Inflammatory macrophage treated with lipopolysaccharide for 4 hours (primary cell): ENCODE measurements around the gene DIPK1A.

Experiments used
- DNase-seq: peaks from one replicate; pipeline ENCODE4 v3.0.0-alpha.2; 2020

The DIPK1A gene

DNA sequence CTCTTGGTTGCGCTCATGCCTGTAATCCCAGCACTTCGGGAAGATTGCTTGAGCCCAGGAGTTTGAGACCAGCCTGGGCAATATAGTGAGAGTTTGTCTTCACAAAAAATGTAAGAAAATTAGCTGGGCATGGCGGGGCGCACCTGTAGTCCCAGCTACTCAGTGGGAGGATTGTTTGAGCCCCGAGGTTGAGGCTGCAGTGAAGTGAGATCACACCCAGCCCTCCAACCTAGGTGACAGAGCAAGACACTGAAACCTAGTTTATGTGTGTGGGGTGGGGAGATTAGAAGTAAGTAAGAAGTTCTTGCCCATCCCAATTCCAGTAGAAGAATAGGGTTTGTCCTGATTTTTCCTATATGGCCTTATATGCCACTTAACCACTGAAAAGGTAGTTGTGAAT, 127.4 kb downstream of the DIPK1A start:
- no peak for DNase-seq

DNA sequence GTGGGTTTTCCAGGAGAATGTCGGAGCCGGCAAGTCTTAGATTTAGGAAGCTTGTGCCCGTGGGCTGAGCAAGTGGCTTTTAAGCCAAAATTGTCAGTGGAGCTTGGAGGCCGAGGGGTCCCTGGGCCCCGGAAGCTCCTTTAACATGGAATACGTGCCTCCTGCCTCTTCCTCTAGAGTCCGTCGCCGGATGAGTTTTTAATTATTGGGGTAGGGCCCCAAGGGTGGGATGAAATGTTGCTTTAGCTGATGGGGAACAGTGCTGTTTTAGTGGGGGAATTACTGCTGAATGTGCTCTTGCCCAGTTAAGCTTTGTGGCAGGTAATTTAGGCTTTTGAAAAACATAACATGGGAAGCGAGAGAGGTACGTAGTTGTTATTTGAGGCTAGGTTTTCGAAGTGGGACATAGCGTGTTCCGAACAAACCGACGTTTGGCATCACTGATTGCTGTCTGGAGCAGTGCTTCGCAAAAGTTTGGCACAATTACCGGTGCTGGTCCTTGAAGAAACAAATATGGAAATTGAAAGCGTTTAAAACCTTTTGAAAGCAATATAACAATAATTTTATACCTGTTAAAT, 128.6 kb downstream of the DIPK1A start:
- peak; percentile 16 for DNase-seq

DNA sequence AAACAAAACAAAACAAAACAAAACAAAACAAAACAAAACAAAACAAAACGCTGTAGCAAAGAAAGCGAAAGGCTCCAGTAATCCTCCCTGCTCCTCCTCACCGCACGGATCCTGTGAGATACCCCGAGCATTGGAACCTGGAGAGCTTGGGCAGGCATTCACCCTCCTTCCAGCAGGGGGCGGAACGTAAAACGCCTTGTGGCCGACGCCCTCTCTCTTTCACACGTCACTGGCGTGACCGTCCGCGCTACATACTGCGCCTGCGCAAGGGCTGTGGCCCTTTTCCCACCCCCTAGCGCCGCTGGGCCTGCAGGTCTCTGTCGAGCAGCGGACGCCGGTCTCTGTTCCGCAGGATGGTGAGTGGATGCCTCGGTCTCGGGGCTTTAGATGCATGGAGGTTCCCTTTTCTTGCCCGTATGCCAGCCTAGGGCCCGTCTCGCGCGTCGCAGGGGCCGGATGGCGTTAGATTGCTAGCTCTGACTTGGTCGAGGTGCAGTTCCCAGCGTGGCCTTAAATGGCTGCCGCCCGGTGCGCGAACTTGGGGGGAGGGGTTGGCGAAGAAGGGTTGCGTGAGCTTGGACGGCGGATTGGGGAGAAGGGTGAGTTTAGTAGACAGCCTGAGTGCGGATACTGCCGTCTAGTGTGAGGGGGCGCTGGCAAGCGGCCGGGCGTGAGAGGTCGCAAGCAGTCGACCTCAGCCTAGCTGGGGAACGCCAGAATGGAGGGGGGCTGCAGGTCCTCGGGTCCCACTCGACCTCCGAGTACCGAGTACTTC, 129.3 kb downstream of the DIPK1A start, which contains the start of gene RPL5:
Gene RPL5, plus strand, starts transcription at position 279 of the 775 bp plus-strand sequence. Its CDS starts 75 bp downstream, at position 354.
- DNase-seq = peak; percentile 98

DNA sequence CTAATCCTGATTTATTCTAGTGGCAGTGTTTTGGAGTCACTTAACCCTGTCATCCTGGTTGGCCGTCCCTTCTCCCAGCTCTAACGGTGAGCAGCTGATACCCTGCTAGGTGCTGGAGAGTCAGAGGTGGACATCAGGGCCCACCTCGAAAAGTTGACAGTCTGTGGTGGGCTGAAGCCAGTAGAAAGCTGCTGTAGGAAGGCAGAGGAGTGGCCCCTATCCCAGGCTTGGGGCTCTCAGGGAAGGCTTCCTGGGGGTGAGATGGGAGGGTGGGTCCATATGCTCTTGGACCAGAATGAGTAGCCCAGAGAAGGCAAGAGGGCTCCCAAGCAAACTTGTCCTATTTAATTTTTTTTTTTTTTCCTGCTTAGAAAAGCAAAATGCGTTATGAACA, 129.9 kb downstream of the DIPK1A start:
- DNase-seq = no peak

DNA sequence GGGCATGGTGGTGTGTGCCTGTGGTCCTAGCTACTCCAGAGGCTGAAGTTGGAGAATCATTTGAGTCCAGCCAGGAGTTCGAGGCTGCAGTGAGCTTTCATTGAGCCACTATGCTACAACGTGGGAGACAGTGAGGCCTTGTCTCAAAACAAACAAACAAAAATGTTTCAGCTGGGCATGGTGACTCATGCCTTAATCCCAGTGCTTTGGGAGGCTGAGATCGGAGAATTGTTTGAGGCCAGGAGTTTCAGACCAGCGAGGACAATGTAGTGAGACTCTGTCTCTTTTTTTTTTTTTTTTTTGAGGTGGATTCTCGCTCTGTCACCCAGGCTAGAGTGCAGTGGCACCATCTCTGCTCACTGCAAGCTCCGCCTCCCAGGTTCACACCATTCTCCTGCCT, 134.5 kb downstream of the DIPK1A start:
- no peak for DNase-seq

DNA sequence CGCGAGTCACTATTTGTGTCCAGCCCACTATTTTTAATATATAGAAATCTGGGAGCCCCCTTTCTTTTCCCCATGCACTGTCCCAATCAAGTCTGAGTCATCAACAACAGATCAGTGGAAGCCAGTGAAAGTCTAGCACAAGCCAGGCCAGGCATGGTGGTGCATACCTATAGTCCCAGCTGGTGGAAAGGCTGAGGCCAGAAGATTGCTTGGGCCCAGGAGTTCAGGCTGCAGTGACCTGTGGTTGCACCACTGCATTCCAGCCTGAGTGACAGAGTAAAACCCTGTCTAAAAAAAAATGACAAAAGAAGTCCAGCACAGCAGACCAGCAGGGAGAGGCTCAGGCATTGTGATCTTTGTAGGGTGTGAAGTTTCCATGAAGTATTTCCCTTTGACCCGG, 138.4 kb downstream of the DIPK1A start:
- DNase-seq = peak; percentile 52

DNA sequence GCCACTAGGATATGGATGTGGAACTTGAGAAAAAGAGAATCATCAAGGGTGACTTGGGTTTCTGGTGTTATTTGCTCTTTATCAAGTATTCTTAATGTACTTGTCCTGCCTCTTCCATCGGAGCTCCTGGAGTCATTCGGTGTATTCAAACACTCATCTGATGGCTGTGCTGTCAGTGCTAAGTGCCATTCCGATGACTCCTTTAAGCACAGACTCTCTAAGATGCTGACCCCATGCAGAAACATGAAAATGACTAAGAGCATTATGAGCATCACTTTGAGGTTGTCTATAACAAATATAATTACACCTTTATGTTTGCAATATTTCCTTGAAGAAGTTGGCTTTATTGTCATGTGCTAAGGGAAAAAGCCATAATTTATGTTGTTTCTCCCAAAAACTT, 140.7 kb downstream of the DIPK1A start:
- DNase-seq = no peak

DNA sequence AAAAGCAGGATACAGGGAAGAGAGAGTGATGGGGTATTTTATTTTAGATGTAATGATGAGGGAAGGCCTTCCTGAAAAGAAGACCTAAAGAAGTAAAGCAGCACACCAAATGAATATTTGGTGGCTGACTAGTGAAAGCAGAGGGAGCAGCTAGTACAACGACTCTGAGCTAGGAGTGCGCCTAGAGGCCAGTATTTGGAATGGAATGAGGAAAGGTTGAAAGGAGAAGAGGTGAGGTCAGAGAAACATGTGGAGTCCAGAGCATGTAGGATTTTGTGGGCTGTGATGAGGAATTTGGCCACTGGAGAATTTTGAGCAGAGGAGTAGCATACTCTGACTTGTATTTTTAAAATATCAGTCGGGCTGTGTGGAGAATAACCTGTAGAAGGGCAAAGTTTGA, 141.2 kb downstream of the DIPK1A start:
- no peak for DNase-seq

DNA sequence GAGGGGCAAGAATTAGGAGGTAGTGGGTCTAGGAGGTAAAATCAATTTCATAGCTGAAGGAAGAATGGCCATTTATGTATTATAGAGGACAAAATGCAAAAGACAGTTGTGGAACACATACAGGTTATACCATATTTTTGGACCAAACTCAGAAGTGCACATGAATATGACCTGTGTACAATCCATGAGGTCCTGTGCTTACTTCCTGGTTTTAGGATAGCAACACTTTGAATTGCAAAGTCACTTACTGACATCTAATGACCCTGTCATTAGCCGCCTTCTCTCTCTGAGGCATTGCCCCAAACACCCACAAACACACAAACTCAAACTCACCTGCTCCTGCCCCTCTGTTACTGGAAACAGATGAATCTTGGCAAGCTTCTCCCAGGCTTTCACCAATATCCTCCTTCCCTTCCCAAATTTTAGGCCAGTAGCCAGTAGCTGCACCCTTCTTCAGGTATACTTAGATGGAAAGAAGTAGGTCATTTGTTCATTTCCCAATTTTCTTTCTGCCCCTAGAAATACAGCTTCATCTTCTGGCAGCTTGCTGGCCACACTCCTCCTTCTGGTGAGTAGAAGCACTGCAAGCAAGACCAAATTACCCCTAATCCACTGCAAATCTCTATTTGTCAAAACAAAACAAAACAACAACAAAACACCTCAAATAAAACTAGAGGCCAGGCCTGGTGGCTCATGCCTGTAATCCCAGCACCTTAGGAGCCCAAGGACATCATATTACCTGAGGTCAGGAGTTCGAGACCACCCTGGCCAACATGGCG, 143.1 kb downstream of the DIPK1A start:
- peak; percentile 56 for DNase-seq

DNA sequence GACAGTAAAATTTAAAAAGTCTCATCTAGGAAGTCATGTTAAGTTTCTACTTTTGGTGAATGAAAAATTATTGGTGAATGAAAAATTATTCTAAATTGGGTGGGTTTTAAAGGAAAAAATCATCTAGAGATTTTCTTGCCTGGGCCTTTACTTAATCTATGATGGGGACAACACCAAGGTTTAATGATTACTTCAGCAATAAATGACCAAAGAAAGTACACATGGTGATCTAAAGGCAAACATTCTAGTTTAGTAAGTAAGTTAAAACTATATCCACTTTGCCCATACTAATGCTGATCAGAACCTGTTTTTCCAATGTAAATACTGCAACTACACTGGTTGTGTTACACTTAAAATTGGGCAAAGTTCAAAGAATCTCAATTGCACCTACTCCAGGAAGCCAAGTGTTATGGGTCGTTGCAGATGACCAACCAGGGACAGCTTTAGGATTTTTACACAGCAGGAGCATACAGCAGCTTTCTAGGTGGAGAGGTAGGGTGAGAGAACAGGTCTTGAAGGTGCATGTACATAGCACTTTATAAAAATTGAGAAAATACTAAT, 144.0 kb downstream of the DIPK1A start:
- DNase-seq = no peak

DNA sequence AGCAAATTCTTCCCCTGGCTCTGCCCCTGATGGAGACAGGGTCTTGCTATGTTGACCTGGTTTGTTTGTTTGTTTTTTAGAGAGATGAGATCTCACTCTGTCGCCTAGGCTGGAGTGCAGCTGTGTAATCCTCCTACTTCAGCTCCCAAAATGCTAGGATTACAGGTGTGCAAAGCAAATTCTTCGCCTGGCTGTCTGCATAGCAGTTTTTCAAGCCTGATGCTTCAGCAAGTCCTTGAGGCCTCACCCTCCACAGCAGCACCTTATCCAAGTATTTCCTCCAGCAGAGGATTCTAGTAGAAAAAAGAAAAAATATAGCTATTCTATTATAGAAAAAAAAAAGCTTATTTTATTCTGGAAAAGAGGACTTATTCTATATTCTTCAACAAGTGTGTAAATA, 144.5 kb downstream of the DIPK1A start:
- no peak for DNase-seq

DNA sequence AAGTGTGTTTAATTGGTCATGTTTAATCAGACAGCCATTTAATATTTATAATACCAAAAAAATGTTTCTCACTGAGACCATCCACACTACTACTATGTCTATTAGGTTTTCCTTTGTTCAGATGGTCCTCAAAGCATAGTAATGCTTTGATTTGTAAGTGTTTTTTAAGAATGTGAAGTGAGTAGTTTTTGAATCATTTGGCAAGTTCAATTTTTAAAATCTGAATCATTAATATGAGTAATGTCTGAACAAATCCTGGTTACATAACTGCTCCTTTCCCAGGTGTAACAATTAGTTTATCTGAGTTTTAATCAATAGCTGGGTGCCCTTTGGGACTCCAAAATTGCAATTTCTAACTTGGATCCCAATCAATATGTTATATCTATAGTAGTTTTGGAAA, 152.9 kb downstream of the DIPK1A start:
- no peak for DNase-seq

DNA sequence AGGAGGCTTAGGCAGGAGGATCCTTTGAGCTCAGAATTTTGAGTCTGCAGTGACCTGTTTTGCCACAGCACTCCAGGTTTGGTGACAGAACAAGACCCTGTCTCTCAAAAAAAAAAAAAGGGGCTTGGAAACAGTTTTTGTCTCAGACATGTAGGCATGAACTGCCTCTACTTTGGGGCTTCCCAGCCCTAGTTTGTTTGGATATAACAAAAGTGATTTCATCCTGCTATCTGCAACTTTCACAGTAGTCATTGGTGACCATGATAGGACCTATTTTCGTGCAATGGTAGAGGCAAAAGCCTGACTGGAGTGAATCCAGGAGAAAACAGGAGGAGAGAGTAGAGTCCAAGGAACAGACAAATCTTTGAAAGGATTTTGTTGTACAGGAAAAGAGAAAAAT, 156.0 kb downstream of the DIPK1A start:
- DNase-seq = no peak

DNA sequence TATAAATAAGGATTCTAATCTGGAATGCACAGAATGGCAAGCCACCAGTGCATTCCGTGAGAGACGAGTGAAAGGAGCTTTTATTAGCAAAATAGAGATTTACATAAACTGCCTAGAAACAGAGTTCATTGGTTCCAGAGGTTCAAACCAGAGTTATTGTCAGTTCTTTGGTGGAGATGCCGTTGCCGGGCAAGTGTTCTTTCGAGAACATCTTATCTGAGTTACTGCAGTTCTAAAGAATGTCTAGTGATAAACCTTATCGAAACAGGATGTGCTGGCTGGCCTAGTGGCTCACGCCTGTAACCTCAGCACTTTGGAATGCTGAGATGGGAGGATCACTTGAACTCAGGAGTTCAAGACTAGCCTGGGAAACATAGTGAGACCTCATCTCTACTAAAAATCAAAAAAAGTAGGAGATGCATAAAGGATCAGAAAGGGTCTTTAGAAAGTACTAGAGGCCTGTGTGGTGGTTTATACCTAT, 156.5 kb downstream of the DIPK1A start:
- DNase-seq = peak; percentile 48

DNA sequence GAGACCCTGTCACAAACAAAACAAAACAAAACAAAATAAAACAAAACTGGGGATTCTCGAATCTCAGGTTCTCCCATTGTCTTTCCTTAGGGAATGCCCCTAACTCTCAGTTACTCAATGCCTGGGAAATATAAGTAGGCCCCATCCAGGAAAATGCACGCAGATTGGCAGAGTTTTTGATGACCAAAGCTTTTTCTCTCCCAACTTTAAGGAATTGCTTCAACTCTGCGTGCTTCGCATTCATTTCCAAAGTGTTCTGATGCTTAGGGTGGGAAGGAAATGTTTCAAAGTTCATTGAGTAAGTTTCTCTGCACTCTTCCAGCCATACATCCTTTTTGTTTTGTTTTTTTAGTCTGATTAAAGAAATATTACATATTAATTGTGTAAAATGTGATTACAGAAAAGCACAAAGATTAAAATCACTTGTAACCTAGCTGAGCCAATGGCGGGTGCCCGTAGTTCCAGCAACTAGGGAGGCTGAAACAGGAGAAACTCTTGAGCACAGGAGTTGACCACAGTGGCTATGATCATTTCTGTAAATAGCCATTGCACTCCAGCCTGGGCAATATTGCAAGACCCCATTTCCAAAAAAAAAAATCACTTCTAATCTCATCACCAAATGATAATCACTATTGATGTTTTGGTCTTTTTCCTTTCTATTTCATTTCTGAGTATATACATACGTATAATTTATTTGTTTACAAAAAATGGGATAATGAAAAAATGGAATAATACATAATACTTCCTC, 157.9 kb downstream of the DIPK1A start:
- no peak for DNase-seq

DNA sequence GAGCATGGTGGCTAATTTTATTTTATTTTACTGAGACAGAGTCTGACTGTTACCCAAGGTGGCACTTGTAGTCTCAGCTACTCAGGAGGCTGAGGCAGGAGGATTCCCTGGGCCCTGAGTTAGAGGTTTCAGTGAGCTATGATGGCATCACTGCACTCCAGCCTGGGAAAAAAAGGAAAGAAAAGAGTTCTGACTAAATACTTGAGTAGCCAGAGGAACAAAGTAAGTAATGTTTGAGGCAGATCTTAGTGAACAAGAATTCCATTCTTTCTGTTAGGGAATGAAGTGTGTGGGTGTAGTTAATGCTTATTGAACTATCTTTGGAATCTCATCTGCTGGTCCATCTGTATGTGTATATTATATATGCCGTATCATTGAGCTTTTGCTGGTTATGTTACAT, 163.3 kb downstream of the DIPK1A start:
- DNase-seq = no peak

DNA sequence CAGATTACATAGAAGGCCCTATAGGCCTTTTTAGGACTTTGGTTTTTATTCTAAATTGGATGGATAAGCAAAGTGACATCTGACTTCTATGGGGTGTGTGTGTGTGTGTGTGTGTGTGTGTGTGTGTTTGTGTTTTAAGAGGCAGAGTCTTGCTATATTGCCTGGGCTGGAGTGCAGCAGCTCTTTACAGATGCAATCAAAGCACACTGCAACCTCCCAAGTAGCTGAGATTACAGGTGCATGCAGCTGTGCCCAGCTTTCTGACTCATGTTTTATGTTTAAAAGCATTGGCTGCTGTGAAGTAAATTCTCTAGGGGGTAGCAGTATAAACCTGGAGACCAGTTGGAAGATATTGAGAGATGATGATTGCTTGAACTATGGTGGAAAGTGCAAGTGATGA, 164.0 kb downstream of the DIPK1A start:
- no peak for DNase-seq

DNA sequence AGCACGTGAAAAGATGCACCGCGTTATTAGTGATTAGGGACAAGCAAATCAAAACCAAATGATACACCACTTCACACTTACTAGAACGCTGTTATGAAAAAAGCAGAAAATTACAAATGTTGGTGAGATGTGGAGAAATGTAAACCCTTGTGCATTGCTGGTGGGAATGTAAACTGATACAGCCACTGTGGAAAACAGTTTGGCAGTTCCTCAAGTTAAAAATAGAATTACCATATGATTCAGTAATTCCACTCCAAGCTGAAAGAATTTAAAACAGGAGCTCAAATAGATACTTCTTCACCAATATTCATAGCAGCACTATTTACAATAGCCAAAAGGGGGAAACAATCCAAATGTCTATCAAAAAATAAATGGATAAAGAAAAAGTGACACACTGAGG, 166.1 kb downstream of the DIPK1A start:
- no peak for DNase-seq

DNA sequence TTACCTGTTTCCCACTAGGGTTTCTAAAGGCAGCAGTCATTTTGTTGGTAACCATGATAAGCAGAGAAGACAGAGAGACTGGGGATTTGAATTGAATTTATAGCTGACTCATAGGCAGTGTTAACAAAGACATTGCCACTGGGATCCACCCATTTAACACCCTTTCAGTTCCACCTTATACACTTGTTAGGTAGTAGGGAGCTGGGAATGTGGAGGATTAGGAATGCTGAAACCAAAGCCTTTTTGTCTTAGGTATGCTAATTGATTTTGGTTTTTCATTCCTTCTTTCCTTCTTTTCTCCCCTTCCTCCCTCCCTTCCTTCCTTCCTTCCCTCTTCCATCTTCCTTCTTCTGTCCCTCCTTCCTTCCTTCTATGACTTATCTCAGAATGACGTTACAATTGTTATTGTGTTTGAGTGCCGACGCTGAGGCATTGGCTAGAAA, 168.9 kb downstream of the DIPK1A start:
- DNase-seq = no peak
